HG03039 (cell line): ENCODE results near the gene MTM1.

Experiments used
- ATAC-seq: cut with Tn5 transposase; IDR thresholded peaks from one replicate; pipeline ENCODE4 v1.9.1; 2021; ENCODE audit warnings: mild to moderate bottlenecking, moderate library complexity; ENCODE audit not compliant: unreplicated experiment

MTM1 gene

GRCh38 chrX:150701377-150701776, 133.0 kb downstream of the MTM1 start:
- ATAC-seq, result no peak

GRCh38 chrX:150702966-150703694, 134.7 kb downstream of the MTM1 start:
- ATAC-seq, result no peak

GRCh38 chrX:150703695-150703974, 135.2 kb downstream of the MTM1 start:
- ATAC-seq, result no peak

- ATAC-seq, result no peak
Measured at GRCh38 chrX:150704030-150704613, 135.7 kb downstream of the MTM1 start.

GRCh38 chrX:150712619-150713018, 144.2 kb downstream of the MTM1 start:
- ATAC-seq, result no peak

- ATAC-seq, result no peak
Measured at GRCh38 chrX:150715184-150715583, 146.8 kb downstream of the MTM1 start.

- no peak for ATAC-seq
Measured at GRCh38 chrX:150719621-150720020, 151.2 kb downstream of the MTM1 start.
